ENCODE data around the gene SPP1. TPM values are rescaled to one million over a fixed set of nuclear protein-coding genes. Genes with fewer than 3 reads are reported as not detected.

Gene SPP1
- polyA plus RNA-seq, 1 of the 3 experiments (the other 2 are of a cell fraction): 0.82 TPM

- TF ChIP-seq EP300 (IDR thresholded peaks at IDR 0.05; ENCODE audit: borderline replicate concordance in 1 of 2, low read depth in 1 of 2, low read length in 1 of 2): no peak
- TF ChIP-seq GABPA (IDR thresholded peaks at IDR 0.05; ENCODE audit: low read depth): no peak
- TF ChIP-seq, protein P1, sequence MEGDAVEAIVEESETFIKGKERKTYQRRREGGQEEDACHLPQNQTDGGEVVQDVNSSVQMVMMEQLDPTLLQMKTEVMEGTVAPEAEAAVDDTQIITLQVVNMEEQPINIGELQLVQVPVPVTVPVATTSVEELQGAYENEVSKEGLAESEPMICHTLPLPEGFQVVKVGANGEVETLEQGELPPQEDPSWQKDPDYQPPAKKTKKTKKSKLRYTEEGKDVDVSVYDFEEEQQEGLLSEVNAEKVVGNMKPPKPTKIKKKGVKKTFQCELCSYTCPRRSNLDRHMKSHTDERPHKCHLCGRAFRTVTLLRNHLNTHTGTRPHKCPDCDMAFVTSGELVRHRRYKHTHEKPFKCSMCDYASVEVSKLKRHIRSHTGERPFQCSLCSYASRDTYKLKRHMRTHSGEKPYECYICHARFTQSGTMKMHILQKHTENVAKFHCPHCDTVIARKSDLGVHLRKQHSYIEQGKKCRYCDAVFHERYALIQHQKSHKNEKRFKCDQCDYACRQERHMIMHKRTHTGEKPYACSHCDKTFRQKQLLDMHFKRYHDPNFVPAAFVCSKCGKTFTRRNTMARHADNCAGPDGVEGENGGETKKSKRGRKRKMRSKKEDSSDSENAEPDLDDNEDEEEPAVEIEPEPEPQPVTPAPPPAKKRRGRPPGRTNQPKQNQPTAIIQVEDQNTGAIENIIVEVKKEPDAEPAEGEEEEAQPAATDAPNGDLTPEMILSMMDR (IDR thresholded peaks at IDR 0.05): no peak
- no peak for TF ChIP-seq EZH2phosphoT487 (IDR thresholded peaks at IDR 0.05; ENCODE audit: borderline replicate concordance, low read depth)
- TF ChIP-seq TEAD4 (IDR thresholded peaks at IDR 0.05; ENCODE audit: borderline replicate concordance, insufficient read depth): no peak
- no peak for TF ChIP-seq POLR2AphosphoS5 (IDR thresholded peaks at IDR 0.05; ENCODE audit: low read depth, low read length)
- no peak for TF ChIP-seq FOSL2 (IDR thresholded peaks at IDR 0.05; ENCODE audit: borderline replicate concordance, low read depth)
- no peak for TF ChIP-seq SMC3 (IDR thresholded peaks at IDR 0.05; ENCODE audit: low read depth, low read length)
Observed at GRCh38 chr4:88003261-88003660, 27.7 kb downstream of the SPP1 start (continued).

GRCh38 chr4:88005076-88005475, 29.6 kb downstream of the SPP1 start:
- no peak overlapping the region for H3K9ac ChIP-seq
- H3K9me2 ChIP-seq: no peaks in the 10 kb centered on the region
- WGBS (ENCODE audit: low lambda C conversion rate): 71% methylated on average over 2 of the region's 2 CpGs

DNA sequence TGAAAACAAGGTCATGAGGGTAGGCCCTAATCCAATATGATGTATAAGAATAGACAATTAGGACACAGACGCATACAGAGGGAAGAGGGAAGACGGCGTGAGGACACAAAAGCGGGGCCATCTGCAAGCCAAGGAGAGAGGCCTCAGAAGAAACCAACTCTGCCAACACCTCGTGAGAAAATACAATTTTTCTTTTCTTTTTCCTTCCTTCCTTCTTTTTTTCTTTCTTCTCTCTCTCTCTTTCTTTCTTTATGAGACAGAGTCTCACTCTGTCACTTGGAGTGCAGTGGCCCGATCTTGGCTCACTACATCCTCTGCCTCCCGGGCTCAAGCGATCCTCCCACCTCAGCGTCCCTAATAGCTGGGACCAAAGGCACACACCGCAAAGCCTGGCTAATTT, 30.4 kb downstream of the SPP1 start:
- peaks cover 33% of the 10 kb centered on the region for H3K79me2 ChIP-seq (ENCODE audit: insufficient read depth)
- H3K9me2 ChIP-seq: no peaks in the 10 kb centered on the region
- no peaks in the 10 kb centered on the region for H3K36me3 ChIP-seq (replicated peaks in 1 of 2; ENCODE audit: control insufficient read depth in 1 of 2, insufficient read depth in 2 of 2, low read length in 1 of 2)
- H3K4me1 ChIP-seq (ENCODE audit: control insufficient read depth in 1 of 2, insufficient read depth in 2 of 2, low read depth in 1 of 2, low read length in 1 of 2): peaks cover 8 to 15% of the 10 kb centered on the region in 2 experiments; a peak in 3 of 4 replicates
- no peak overlapping the region for H3K4me2 ChIP-seq
- H3K27me3 ChIP-seq (ENCODE audit: insufficient read depth): no peaks in the 10 kb centered on the region
- no peak overlapping the region for H3K9ac ChIP-seq
- CTCF ChIA-PET: interaction anchor here (0.9 to 2.3 kb wide), 4 partner anchors 20 to 167 kb away, joined by 3 to 6 read pairs (median 4); no protein-coding TSS in a partner anchor
- no peaks in the 10 kb centered on the region for H3K9me3 ChIP-seq
- no peak overlapping the region for H3K27ac ChIP-seq (ENCODE audit: low read depth in 2 of 2, low read length in 1 of 2)
- 98% methylated on average over 10 of the region's 10 CpGs for WGBS (ENCODE audit: low lambda C conversion rate)
- no peak overlapping the region for H3K4me3 ChIP-seq (ENCODE audit: low read depth in 2 of 2, low read length in 1 of 2)
- H2AFZ ChIP-seq (ENCODE audit: low read depth): no peak overlapping the region
- no peak for DNase-seq
- POLR2A ChIA-PET: no interaction called here
- TF ChIP-seq RFX5 (IDR thresholded peaks at IDR 0.05; ENCODE audit: low read length): no peak
- TF ChIP-seq YY1 (IDR thresholded peaks at IDR 0.05; ENCODE audit: low read depth): no peak
- no peak for TF ChIP-seq GATA2 (CRISPR knock-in tag; IDR thresholded peaks at IDR 0.05)
- no peak for TF ChIP-seq TAF1 (IDR thresholded peaks at IDR 0.05; ENCODE audit: borderline replicate concordance, low read depth, low read length)
- TF ChIP-seq, protein P2, sequence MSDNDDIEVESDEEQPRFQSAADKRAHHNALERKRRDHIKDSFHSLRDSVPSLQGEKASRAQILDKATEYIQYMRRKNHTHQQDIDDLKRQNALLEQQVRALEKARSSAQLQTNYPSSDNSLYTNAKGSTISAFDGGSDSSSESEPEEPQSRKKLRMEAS (IDR thresholded peaks at IDR 0.05; ENCODE audit: low read depth): no peak
- TF ChIP-seq RCOR1 (IDR thresholded peaks at IDR 0.05; ENCODE audit: low read length): no peak
- TF ChIP-seq MEF2A (IDR thresholded peaks at IDR 0.05; ENCODE audit: borderline replicate concordance, low read depth): no peak
- no peak for TF ChIP-seq TCF12 (IDR thresholded peaks at IDR 0.05)
- TF ChIP-seq USF1 (IDR thresholded peaks at IDR 0.05; ENCODE audit: borderline replicate concordance, low read depth): no peak
- peaks cover 22% of the 10 kb centered on the region for H4K20me1 ChIP-seq (ENCODE audit: insufficient read depth)
- H3F3A ChIP-seq (replicated peaks; ENCODE audit: insufficient read depth): peaks cover 17% of the 10 kb centered on the region

More at GRCh38 chr4:88005076-88005475, 29.6 kb downstream of the SPP1 start:
- peaks cover 24% of the 10 kb centered on the region for H3K79me2 ChIP-seq (ENCODE audit: insufficient read depth)
- POLR2A ChIA-PET: no interaction called here
- no peaks in the 10 kb centered on the region for H3K27me3 ChIP-seq (ENCODE audit: insufficient read depth)
- no peak overlapping the region for H3K27ac ChIP-seq (ENCODE audit: low read depth in 2 of 2, low read length in 1 of 2)
- CTCF ChIA-PET: interaction anchor here (0.6 to 2.3 kb wide), 4 partner anchors 20 to 152 kb away, joined by 3 to 6 read pairs (median 4); no protein-coding TSS in a partner anchor
- no peak overlapping the region for H3K4me3 ChIP-seq (ENCODE audit: low read depth in 2 of 2, low read length in 1 of 2)
- H3F3A ChIP-seq (replicated peaks; ENCODE audit: insufficient read depth): peaks cover 13% of the 10 kb centered on the region
- H3K4me1 ChIP-seq (ENCODE audit: control insufficient read depth in 1 of 2, insufficient read depth in 2 of 2, low read depth in 1 of 2, low read length in 1 of 2): peaks cover 0 to 10% of the 10 kb centered on the region in 2 experiments; a peak in 2 of 4 replicates
- no peaks in the 10 kb centered on the region for H3K9me3 ChIP-seq
- DNase-seq: no peak
- no peaks in the 10 kb centered on the region for H3K36me3 ChIP-seq (replicated peaks in 1 of 2; ENCODE audit: control insufficient read depth in 1 of 2, insufficient read depth in 2 of 2, low read length in 1 of 2)
- peaks cover 14% of the 10 kb centered on the region for H4K20me1 ChIP-seq (ENCODE audit: insufficient read depth)
- no peak for TF ChIP-seq USF1 (IDR thresholded peaks at IDR 0.05; ENCODE audit: borderline replicate concordance, low read depth)
- no peak for TF ChIP-seq TEAD4 (IDR thresholded peaks at IDR 0.05; ENCODE audit: borderline replicate concordance, insufficient read depth)
- H2AFZ ChIP-seq (ENCODE audit: low read depth): no peak overlapping the region
- H3K4me2 ChIP-seq: no peak overlapping the region

Data from SK-N-SH (cell line).